Stimulated activated CD8-positive, alpha-beta memory T cell treated with anti-CD3 and anti-CD28 coated beads, Interleukin-12 subunit alpha, Interleukin-12 subunit beta, amount 100 ng/mL, for 1 hour (primary cell): Measurements from ENCODE around the gene CAPZB.
"Not testable (repeated sequence)": the region's sequence is repeated elsewhere in the genome, so short reads cannot be mapped to it uniquely, and the experiment has no call there.

Experiments used
- DNase-seq: peaks from one replicate; pipeline ENCODE4 v3.0.0-alpha.2; 2020; ENCODE audit warnings: low read depth

CAPZB gene

GRCh38 chr1:19485362-19486187 is at the start of gene CAPZB:
CAPZB (minus strand) TSS chr1:19485539; CDS start chr1:19485438, 101 bp downstream.
- peak; percentile 88 for DNase-seq

GRCh38 chr1:19534281-19534680 is 48.9 kb upstream of the CAPZB start:
- no peak for DNase-seq

- DNase-seq: no peak
These were observed 48.3 kb upstream of the CAPZB start for GRCh38 chr1:19533626-19534025.

GRCh38 chr1:19532519-19532918 is 47.2 kb upstream of the CAPZB start:
- DNase-seq: no peak

- DNase-seq: no peak
These were observed 44.3 kb upstream of the CAPZB start for GRCh38 chr1:19529664-19530063.

GRCh38 chr1:19528438-19528837 is 43.1 kb upstream of the CAPZB start:
- no peak for DNase-seq

GRCh38 chr1:19525607-19526545 is 40.5 kb upstream of the CAPZB start:
- no peak for DNase-seq

- no peak for DNase-seq
These were observed 39.5 kb upstream of the CAPZB start for GRCh38 chr1:19524791-19525190.

- not testable (repeated sequence) for DNase-seq
These were observed 37.2 kb upstream of the CAPZB start for GRCh38 chr1:19522570-19522969.

GRCh38 chr1:19521411-19521810 is 36.1 kb upstream of the CAPZB start:
- no peak for DNase-seq

- DNase-seq: no peak
These were observed 31.7 kb upstream of the CAPZB start for GRCh38 chr1:19517017-19517416.

GRCh38 chr1:19515201-19515600 is 29.9 kb upstream of the CAPZB start:
- DNase-seq: no peak

GRCh38 chr1:19514391-19514831 is 29.1 kb upstream of the CAPZB start:
- DNase-seq: no peak

- no peak for DNase-seq
These were observed 27.2 kb upstream of the CAPZB start for GRCh38 chr1:19512545-19512944.

- DNase-seq: no peak
These were observed 25.8 kb upstream of the CAPZB start for GRCh38 chr1:19511116-19511515.

GRCh38 chr1:19509647-19510046 is 24.3 kb upstream of the CAPZB start:
- DNase-seq: not testable (repeated sequence)

- no peak for DNase-seq
These were observed 22.2 kb upstream of the CAPZB start for GRCh38 chr1:19507516-19507915.

GRCh38 chr1:19505693-19506457 is 20.5 kb upstream of the CAPZB start:
- DNase-seq: no peak

GRCh38 chr1:19504796-19505692 is 19.7 kb upstream of the CAPZB start:
- no peak for DNase-seq

- not testable (repeated sequence) for DNase-seq
These were observed 16.9 kb upstream of the CAPZB start for GRCh38 chr1:19502284-19502683.

GRCh38 chr1:19499887-19500286 is 14.5 kb upstream of the CAPZB start:
- DNase-seq: not testable (repeated sequence)
